ENCODE measurements around the gene RAB4A.

The RAB4A gene

DNA sequence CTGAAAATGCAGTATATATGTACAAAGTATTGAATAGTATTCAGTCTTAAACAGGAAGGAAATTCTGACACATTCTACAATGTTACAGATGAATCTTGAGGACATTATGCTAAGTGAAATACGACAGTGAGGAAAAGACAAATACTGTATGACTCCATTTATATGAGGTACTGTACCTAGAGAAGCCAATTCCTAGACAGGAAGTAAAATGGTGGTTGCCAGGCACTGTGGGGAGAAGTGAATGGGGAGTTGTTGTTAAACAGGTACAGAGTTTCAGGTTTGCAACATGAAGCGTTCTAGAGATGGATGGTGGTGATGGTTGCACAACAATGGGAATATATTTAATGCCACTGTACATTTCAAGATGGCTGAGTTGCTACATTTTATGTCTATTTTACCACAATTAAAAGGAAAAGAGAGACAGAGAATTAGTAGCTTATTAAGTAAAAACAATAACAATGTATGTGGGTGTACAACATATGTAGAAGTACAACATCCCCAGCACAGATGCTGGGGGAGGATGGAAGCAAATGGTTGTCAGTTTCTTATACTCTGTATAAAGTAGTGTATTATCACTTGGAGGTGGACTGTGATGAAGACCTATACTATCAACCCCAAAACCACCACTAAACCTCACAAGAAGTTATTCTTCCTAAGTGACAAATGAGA, 3.9 kb upstream of the RAB4A start:
- Histone ChIP-seq H3K27me3 (ENCODE audit: insufficient read depth, low read length) (no peaks in the 10 kb centered on the region), H3K4ac (ENCODE audit: low read depth, low read length) (no peak overlapping the region), H4K8ac (ENCODE audit: low read depth, low read length) (no peak overlapping the region), H3K9ac (ENCODE audit: low read length) (no peak overlapping the region), H2BK12ac (ENCODE audit: low read length) (no peak overlapping the region), H4K91ac (ENCODE audit: low read depth, low read length) (no peak overlapping the region), H2BK5ac (ENCODE audit: low read depth, low read length, poor library complexity) (no peak overlapping the region), H3K4me3 (ENCODE audit: low read depth, low read length) (no peak overlapping the region), H3K23ac (ENCODE audit: low read length) (no peak overlapping the region), H3K14ac (ENCODE audit: low read length) (no peak overlapping the region), H3K4me1 (ENCODE audit: control insufficient read depth in 1 of 2, insufficient read depth in 2 of 2, low read length in 2 of 2) (peaks cover 2 to 3% of the 10 kb centered on the region in 2 experiments), H3K79me2 (ENCODE audit: control insufficient read depth, insufficient read depth, low read length, poor library complexity) (peaks cover 5% of the 10 kb centered on the region), H2AFZ (ENCODE audit: insufficient read depth, low read length, poor library complexity) (no peak overlapping the region), H2BK120ac (ENCODE audit: insufficient read depth, low read length, poor library complexity) (no peak overlapping the region), H3K79me1 (ENCODE audit: low read length) (peaks cover 5% of the 10 kb centered on the region), H3K18ac (ENCODE audit: low read length) (no peak overlapping the region), H3K4me2 (ENCODE audit: low read length) (no peak overlapping the region), H4K12ac (ENCODE audit: low read depth, low read length) (no peak overlapping the region), H3K27ac (ENCODE audit: low read depth, low read length) (no peak overlapping the region), H3K36me3 (ENCODE audit: control insufficient read depth in 1 of 2, insufficient read depth in 2 of 2, low read length in 2 of 2) (no peaks in the 10 kb centered on the region), H3K9me3 (ENCODE audit: insufficient read depth, low read depth, low read length) (peaks cover 4% of the 10 kb centered on the region), H2AK5ac (ENCODE audit: low read length) (no peak overlapping the region)
- no peak for DNase-seq
- WGBS (ENCODE audit: extremely low coverage, insufficient coverage, insufficient read length): no CpG with 5 or more reads among the region's 2 CpGs

DNA sequence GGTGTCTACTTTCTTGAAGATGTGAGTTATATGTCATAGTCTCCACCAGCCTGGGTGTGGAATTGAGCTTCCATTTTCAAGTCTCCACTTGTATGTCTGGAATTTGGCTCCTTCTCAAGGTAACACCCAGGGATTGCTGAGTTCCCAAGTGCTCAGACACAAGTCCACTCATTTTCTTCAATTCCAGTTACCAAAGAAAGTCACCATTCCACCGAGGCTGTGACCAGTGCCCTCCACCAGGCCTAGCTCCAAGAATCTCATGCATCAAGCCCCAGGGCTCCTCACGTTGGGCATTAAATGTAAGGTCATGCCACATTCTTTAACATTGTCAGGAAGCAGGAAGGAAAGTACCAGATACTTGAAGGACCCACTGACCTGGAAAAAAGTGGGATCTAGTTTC, 2.4 kb upstream of the RAB4A start:
- Histone ChIP-seq H4K91ac (ENCODE audit: low read depth, low read length) (no peak overlapping the region), H3K27me3 (ENCODE audit: insufficient read depth, low read length) (no peaks in the 10 kb centered on the region), H2BK5ac (ENCODE audit: low read depth, low read length, poor library complexity) (no peak overlapping the region), H3K4me3 (ENCODE audit: low read depth, low read length) (no peak overlapping the region), H3K9me3 (ENCODE audit: insufficient read depth, low read depth, low read length) (peaks cover 4% of the 10 kb centered on the region), H3K4me2 (ENCODE audit: low read length) (no peak overlapping the region), H3K4ac (ENCODE audit: low read depth, low read length) (no peak overlapping the region), H2BK120ac (ENCODE audit: insufficient read depth, low read length, poor library complexity) (no peak overlapping the region), H2AK5ac (ENCODE audit: low read length) (no peak overlapping the region), H3K79me1 (ENCODE audit: low read length) (peaks cover 5% of the 10 kb centered on the region), H3K27ac (ENCODE audit: low read depth, low read length) (peak overlapping the region; percentile 4), H4K8ac (ENCODE audit: low read depth, low read length) (no peak overlapping the region), H3K4me1 (ENCODE audit: control insufficient read depth in 1 of 2, insufficient read depth in 2 of 2, low read length in 2 of 2) (peaks cover 8 to 9% of the 10 kb centered on the region in 2 experiments), H3K36me3 (ENCODE audit: control insufficient read depth in 1 of 2, insufficient read depth in 2 of 2, low read length in 2 of 2) (no peaks in the 10 kb centered on the region), H2AFZ (ENCODE audit: insufficient read depth, low read length, poor library complexity) (no peak overlapping the region), H3K9ac (ENCODE audit: low read length) (no peak overlapping the region), H4K12ac (ENCODE audit: low read depth, low read length) (no peak overlapping the region), H2BK12ac (ENCODE audit: low read length) (no peak overlapping the region), H3K23ac (ENCODE audit: low read length) (no peak overlapping the region), H3K18ac (ENCODE audit: low read length) (no peak overlapping the region), H3K14ac (ENCODE audit: low read length) (no peak overlapping the region), H3K79me2 (ENCODE audit: control insufficient read depth, insufficient read depth, low read length, poor library complexity) (peaks cover 10% of the 10 kb centered on the region)
- no CpG with 5 or more reads among the region's 2 CpGs for WGBS (ENCODE audit: extremely low coverage, insufficient coverage, insufficient read length)
- DNase-seq: peak; percentile 68 to 79

DNA sequence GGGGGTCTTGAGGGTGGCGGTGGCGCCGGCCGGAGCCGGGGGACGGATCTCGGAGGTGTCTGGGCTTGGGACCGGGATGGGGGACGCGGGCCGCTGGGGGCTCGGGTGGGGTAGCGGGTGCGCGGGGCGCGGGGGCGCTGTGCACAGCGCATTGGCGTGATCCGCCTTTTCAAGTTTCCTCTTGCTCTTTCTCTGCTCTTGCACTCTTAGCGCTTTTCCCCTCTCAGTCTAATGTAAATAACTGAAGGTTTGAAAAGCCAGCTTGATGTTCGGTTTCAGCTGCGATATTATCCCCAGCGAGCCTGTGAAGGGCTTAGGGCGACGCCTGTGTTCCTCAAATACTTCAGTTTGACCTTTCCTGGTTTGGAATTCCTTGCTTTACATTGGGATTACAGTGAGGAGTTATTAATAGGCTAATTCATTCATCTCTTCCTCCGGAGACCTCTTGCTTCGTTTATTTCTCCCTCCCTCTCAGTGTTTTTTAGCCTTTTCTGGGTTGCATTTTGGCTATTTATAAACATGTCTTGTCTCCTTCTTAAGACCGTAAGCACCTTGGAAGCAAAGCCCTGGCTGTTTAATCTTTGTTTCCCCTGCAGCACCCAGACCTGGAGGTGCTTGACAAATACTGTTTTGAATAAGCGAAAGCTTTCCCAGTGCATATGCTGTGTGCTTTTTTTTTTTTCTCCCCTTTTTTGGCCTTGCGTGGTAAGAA, 693 bp downstream of the RAB4A start:
- Histone ChIP-seq H3K27me3 (ENCODE audit: insufficient read depth, low read length) (no peaks in the 10 kb centered on the region), H3K79me1 (ENCODE audit: low read length) (peaks cover 5% of the 10 kb centered on the region), H2BK5ac (ENCODE audit: low read depth, low read length, poor library complexity) (peak overlapping the region; percentile 51), H3K4me1 (ENCODE audit: control insufficient read depth in 1 of 2, insufficient read depth in 2 of 2, low read length in 2 of 2) (peaks cover 8 to 9% of the 10 kb centered on the region in 2 experiments), H4K12ac (ENCODE audit: low read depth, low read length) (peak overlapping the region; percentile 51), H3K14ac (ENCODE audit: low read length) (peak overlapping the region; percentile 63), H4K8ac (ENCODE audit: low read depth, low read length) (peak overlapping the region; percentile 85), H3K9me3 (ENCODE audit: insufficient read depth, low read depth, low read length) (peaks cover 4% of the 10 kb centered on the region), H3K4me3 (ENCODE audit: low read depth, low read length) (peak overlapping the region; percentile 90), H3K79me2 (ENCODE audit: control insufficient read depth, insufficient read depth, low read length, poor library complexity) (peaks cover 10% of the 10 kb centered on the region), H2AK5ac (ENCODE audit: low read length) (no peak overlapping the region), H3K23ac (ENCODE audit: low read length) (no peak overlapping the region), H3K18ac (ENCODE audit: low read length) (peak overlapping the region; percentile 86), H2BK120ac (ENCODE audit: insufficient read depth, low read length, poor library complexity) (peak overlapping the region; percentile 74), H2BK12ac (ENCODE audit: low read length) (no peak overlapping the region), H3K36me3 (ENCODE audit: control insufficient read depth in 1 of 2, insufficient read depth in 2 of 2, low read length in 2 of 2) (no peaks in the 10 kb centered on the region), H3K4ac (ENCODE audit: low read depth, low read length) (peak overlapping the region; percentile 67), H3K9ac (ENCODE audit: low read length) (peak overlapping the region; percentile 71), H2AFZ (ENCODE audit: insufficient read depth, low read length, poor library complexity) (peak overlapping the region; percentile 84), H4K91ac (ENCODE audit: low read depth, low read length) (peak overlapping the region; percentile 91), H3K4me2 (ENCODE audit: low read length) (peak overlapping the region; percentile 78), H3K27ac (ENCODE audit: low read depth, low read length) (no peak overlapping the region)
- DNase-seq: peak in 1 of 2 donors; percentile 37
- WGBS (ENCODE audit: extremely low coverage, insufficient coverage, insufficient read length): no CpG with 5 or more reads among the region's 32 CpGs

DNA sequence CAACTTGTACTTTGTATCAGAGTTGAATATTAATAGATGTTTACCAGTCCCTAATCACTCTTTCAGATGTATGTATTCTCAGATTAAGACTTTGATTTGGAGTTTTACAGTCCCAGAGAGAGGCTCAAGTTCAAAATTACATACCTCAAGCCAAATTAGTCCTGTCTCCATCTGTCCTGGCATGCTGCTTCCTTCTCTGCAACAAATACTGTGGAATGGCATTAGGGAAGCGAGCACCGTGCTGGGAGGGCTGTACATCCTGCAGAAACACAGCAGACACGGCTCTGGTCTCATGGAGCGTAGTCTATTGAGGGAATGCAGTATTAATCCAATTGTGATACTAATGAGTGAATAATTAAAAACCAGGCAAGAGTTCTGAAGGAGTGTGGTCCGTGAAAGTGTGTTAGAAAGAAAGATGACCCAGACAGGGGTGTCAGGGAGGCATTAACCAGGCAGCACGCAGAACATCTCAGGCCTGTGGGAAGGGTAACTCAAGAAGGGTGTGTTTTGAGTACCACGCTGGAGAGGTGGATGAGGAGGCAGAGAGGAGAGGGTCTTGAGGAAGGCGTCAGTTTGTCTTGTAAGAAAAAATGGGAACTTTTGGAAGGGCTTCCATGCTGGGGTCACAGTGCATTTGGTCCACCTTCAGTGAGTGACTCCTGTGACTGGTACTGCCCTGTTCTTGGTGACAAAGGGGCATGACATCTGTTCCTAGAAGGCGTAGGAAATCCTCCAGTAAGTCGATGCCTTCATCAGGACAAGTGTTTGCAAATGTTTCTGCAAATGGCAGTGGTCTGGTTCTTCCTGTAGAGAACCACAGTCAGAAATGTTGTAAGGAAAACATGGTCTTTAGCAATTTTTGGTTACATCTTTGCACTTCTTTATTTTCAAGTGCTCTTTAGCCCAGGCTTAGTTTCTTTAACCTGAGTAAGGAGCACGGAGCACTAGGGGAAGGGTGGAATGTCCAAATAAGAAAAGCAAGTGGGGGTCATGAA, 1.6 kb downstream of the RAB4A start:
- no peak overlapping the region for H4K12ac ChIP-seq (ENCODE audit: low read depth, low read length)
- no peak overlapping the region for H4K8ac ChIP-seq (ENCODE audit: low read depth, low read length)
- H3K18ac ChIP-seq (ENCODE audit: low read length): no peak overlapping the region
- no peak overlapping the region for H2BK120ac ChIP-seq (ENCODE audit: insufficient read depth, low read length, poor library complexity)
- WGBS (ENCODE audit: extremely low coverage, insufficient coverage, insufficient read length): no CpG with 5 or more reads among the region's 11 CpGs
- no peaks in the 10 kb centered on the region for H3K27me3 ChIP-seq (ENCODE audit: insufficient read depth, low read length)
- DNase-seq: no peak
- peak overlapping the region; percentile 78 for H3K4me2 ChIP-seq (ENCODE audit: low read length)
- H2AK5ac ChIP-seq (ENCODE audit: low read length): no peak overlapping the region
- H2BK12ac ChIP-seq (ENCODE audit: low read length): no peak overlapping the region
- peak overlapping the region; percentile 20 for H3K9ac ChIP-seq (ENCODE audit: low read length)
- H3K79me1 ChIP-seq (ENCODE audit: low read length): peaks cover 5% of the 10 kb centered on the region
- H3K27ac ChIP-seq (ENCODE audit: low read depth, low read length): no peak overlapping the region
- peak overlapping the region; percentile 11 for H3K4ac ChIP-seq (ENCODE audit: low read depth, low read length)
- H2BK5ac ChIP-seq (ENCODE audit: low read depth, low read length, poor library complexity): no peak overlapping the region
- H3K36me3 ChIP-seq (ENCODE audit: control insufficient read depth in 1 of 2, insufficient read depth in 2 of 2, low read length in 2 of 2): no peaks in the 10 kb centered on the region
- peaks cover 10% of the 10 kb centered on the region for H3K79me2 ChIP-seq (ENCODE audit: control insufficient read depth, insufficient read depth, low read length, poor library complexity)
- H4K91ac ChIP-seq (ENCODE audit: low read depth, low read length): no peak overlapping the region
- H3K14ac ChIP-seq (ENCODE audit: low read length): no peak overlapping the region
- peaks cover 8 to 9% of the 10 kb centered on the region in 2 experiments for H3K4me1 ChIP-seq (ENCODE audit: control insufficient read depth in 1 of 2, insufficient read depth in 2 of 2, low read length in 2 of 2)
- H3K4me3 ChIP-seq (ENCODE audit: low read depth, low read length): no peak overlapping the region
- no peak overlapping the region for H3K23ac ChIP-seq (ENCODE audit: low read length)
- no peak overlapping the region for H2AFZ ChIP-seq (ENCODE audit: insufficient read depth, low read length, poor library complexity)
- H3K9me3 ChIP-seq (ENCODE audit: insufficient read depth, low read depth, low read length): peaks cover 4% of the 10 kb centered on the region

Measured in trophoblast cell (in vitro differentiated cells and primary cell).